Measurements from ENCODE around the gene F13B. TPM values are rescaled to one million over a fixed set of nuclear protein-coding genes. Genes with fewer than 3 reads are reported as not detected.

The F13B gene
- total RNA-seq, 1 experiment from 2014 or later = not detected

GRCh38 chr1:197093226-197093885 lies 26.3 kb upstream of the F13B start:
- DNase-seq (ENCODE audit: low read depth, low spot score) = no peak
- Histone ChIP-seq H3K36me3 (ENCODE audit: control insufficient read depth in 1 of 2, insufficient read depth in 2 of 2, low read length in 2 of 2) (peaks cover 17 to 20% of the 10 kb centered on the region in 2 experiments), H4K20me1 (ENCODE audit: insufficient read depth) (no peaks in the 10 kb centered on the region), H3K9ac (ENCODE audit: low read length) (no peak overlapping the region), H3K9me2 (ENCODE audit: insufficient read depth) (no peaks in the 10 kb centered on the region), H3K4me2 (ENCODE audit: low read length) (no peak overlapping the region), H3K9me3 (ENCODE audit: control insufficient read depth in 1 of 2, insufficient read depth in 1 of 2, low read depth in 1 of 2, low read length in 2 of 2) (no peaks in the 10 kb centered on the region), H3K27ac (ENCODE audit: low read depth, low read length) (no peak overlapping the region), H3K4me3 (replicated peaks in 1 of 2; ENCODE audit: low read depth in 1 of 2, low read length in 2 of 2) (no peak overlapping the region), H3K4me1 (ENCODE audit: control insufficient read depth in 1 of 2, insufficient read depth in 2 of 2, low read length in 2 of 2) (no peaks in the 10 kb centered on the region), H3K27me3 (ENCODE audit: insufficient read depth, low read length) (no peaks in the 10 kb centered on the region), H3K79me2 (ENCODE audit: insufficient read depth, low read length) (no peaks in the 10 kb centered on the region), H2AFZ (ENCODE audit: low read depth, low read length, poor library complexity, severe bottlenecking) (no peak overlapping the region)
- TF ChIP-seq ZFX (IDR thresholded peaks at IDR 0.05) = no peak
- no peak for TF ChIP-seq ATF3 (IDR thresholded peaks at IDR 0.05)
- no peak for TF ChIP-seq CEBPB (IDR thresholded peaks at IDR 0.05; ENCODE audit: low read depth)
- ChIA-PET POLR2A (no interaction called here), CTCF (no interaction called here), RAD21 (ENCODE audit: low non-redundant PET in 1 of 2, low total read pairs in 2 of 2, uncharacterized antibody in 2 of 2, unreplicated experiment in 2 of 2) (no interaction called here)
- no peak for ATAC-seq
- BruUV-seq (replicated peaks) = no TSS peak
- intact Hi-C loops (cut with micrococcal nuclease) = no loop called here

- peaks cover 17 to 22% of the 10 kb centered on the region in 2 experiments for H3K36me3 ChIP-seq (ENCODE audit: control insufficient read depth in 1 of 2, insufficient read depth in 2 of 2, low read length in 2 of 2)
- no TSS peak for BruUV-seq (replicated peaks)
- no peak overlapping the region for H3K4me3 ChIP-seq (replicated peaks in 1 of 2; ENCODE audit: low read depth in 1 of 2, low read length in 2 of 2)
- no peak for TF ChIP-seq CEBPB (IDR thresholded peaks at IDR 0.05; ENCODE audit: low read depth)
- TF ChIP-seq EGR1 (IDR thresholded peaks at IDR 0.05; ENCODE audit: low read depth) = no peak
- TF ChIP-seq TCF7L2 (IDR thresholded peaks at IDR 0.05; ENCODE audit: borderline replicate concordance, extremely low read depth, insufficient read depth, insufficient read length) = no peak
- no peak for TF ChIP-seq CTCF (IDR thresholded peaks at IDR 0.05 in 2 of 3, conservative IDR thresholded peaks at IDR 0.05 in 1 of 3; ENCODE audit: borderline replicate concordance in 1 of 3, insufficient read depth in 1 of 3, low read depth in 2 of 3, low read length in 2 of 3)
- no peak for TF ChIP-seq SRF (IDR thresholded peaks at IDR 0.05; ENCODE audit: low read depth)
- TF ChIP-seq POLR2AphosphoS5 (IDR thresholded peaks at IDR 0.05; ENCODE audit: low read depth, low read length) = no peak
- no peak for TF ChIP-seq YY1 (IDR thresholded peaks at IDR 0.05; ENCODE audit: extremely low read depth, insufficient replicate concordance, low read depth, low read length)
- no peak for TF ChIP-seq POLR2A (IDR thresholded peaks at IDR 0.05; ENCODE audit: borderline replicate concordance, extremely low read depth, insufficient read depth, insufficient read length)
- H3K4me1 ChIP-seq (ENCODE audit: control insufficient read depth in 1 of 2, insufficient read depth in 2 of 2, low read length in 2 of 2) = no peaks in the 10 kb centered on the region
- H3K4me2 ChIP-seq (ENCODE audit: low read length) = no peak overlapping the region
- no peak overlapping the region for H3K27ac ChIP-seq (ENCODE audit: low read depth, low read length)
- POLR2A ChIA-PET = no interaction called here
- no peaks in the 10 kb centered on the region for H3K79me2 ChIP-seq (ENCODE audit: insufficient read depth, low read length)
- CTCF ChIA-PET = no interaction called here
- RAD21 ChIA-PET (ENCODE audit: low non-redundant PET in 1 of 2, low total read pairs in 2 of 2, uncharacterized antibody in 2 of 2, unreplicated experiment in 2 of 2) = no interaction called here
- no peaks in the 10 kb centered on the region for H4K20me1 ChIP-seq (ENCODE audit: insufficient read depth)
- H3K9ac ChIP-seq (ENCODE audit: low read length) = no peak overlapping the region
- intact Hi-C loops (cut with micrococcal nuclease) = no loop called here
- DNase-seq (ENCODE audit: low read depth, low spot score) = no peak
- H2AFZ ChIP-seq (ENCODE audit: low read depth, low read length, poor library complexity, severe bottlenecking) = no peak overlapping the region
- H3K9me3 ChIP-seq (ENCODE audit: control insufficient read depth in 1 of 2, insufficient read depth in 1 of 2, low read depth in 1 of 2, low read length in 2 of 2) = no peaks in the 10 kb centered on the region
- H3K27me3 ChIP-seq (ENCODE audit: insufficient read depth, low read length) = no peaks in the 10 kb centered on the region
- ATAC-seq = no peak
- H3K9me2 ChIP-seq (ENCODE audit: insufficient read depth) = no peaks in the 10 kb centered on the region
These were observed 25.5 kb upstream of the F13B start for GRCh38 chr1:197092491-197093023.

Measured in HCT116 (cell line).